ENCODE data around the gene SMARCD1. TPM values are rescaled to one million over a fixed set of nuclear protein-coding genes. Genes with fewer than 3 reads are reported as not detected.

The SMARCD1 gene
- total and polyA plus RNA-seq, 9 of the 15 experiments (the other 6 are each of a cell fraction or from before 2014, with no cell fraction given), result 0.86 to 91.7 (median 48.0) TPM

DNA sequence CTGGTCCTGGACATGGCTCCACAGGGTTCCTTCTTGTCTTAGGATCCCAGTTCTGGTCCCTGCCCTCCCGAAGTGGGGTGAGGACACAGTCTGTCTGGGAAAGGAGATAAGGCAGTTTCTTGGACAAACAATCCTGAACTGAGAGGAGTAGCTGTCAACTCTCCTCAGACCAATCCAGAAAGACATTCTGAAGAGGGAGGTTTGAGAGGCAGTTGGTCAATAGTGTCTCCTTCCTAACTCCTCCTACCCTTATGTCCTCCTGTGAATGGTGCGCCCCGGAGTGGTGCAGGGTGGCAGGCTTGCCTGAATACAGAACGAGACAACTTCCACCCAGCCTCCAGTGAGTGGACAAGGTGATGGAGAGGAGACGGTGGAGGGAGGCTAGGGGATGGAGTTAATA is 43.2 kb upstream of the SMARCD1 start (continued):
- TF ChIP-seq ZKSCAN8 (CRISPR knock-in tag; IDR thresholded peaks at IDR 0.05), result no peak
- no peak for TF ChIP-seq HNRNPH1 (optimal IDR thresholded peaks at IDR 0.05; ENCODE audit: low read depth, low read length)
- no peak for TF ChIP-seq RBM39 (optimal IDR thresholded peaks at IDR 0.05; ENCODE audit: low read depth, low read length)
- peak; percentile 70; the same call in 1 of the 2 replicates for TF ChIP-seq CTBP1 (IDR thresholded peaks at IDR 0.05; ENCODE audit: borderline replicate concordance)
- TF ChIP-seq ZKSCAN3 (CRISPR knock-in tag; IDR thresholded peaks at IDR 0.05), result no peak
- no peak for TF ChIP-seq FOXP4 (CRISPR knock-in tag; IDR thresholded peaks at IDR 0.05; ENCODE audit: borderline replicate concordance)
- no peak for TF ChIP-seq RBM34 (IDR thresholded peaks at IDR 0.05; ENCODE audit: borderline replicate concordance, insufficient read depth, low read length)
- no peak for TF ChIP-seq NCOA6 (IDR thresholded peaks at IDR 0.05)
- TF ChIP-seq TAF9B (IDR thresholded peaks at IDR 0.05; ENCODE audit: partially characterized antibody), result no peak
- no peak for TF ChIP-seq FIP1L1 (IDR thresholded peaks at IDR 0.05; ENCODE audit: low read depth, low read length, poor library complexity, severe bottlenecking)
- TF ChIP-seq SPI1 (IDR thresholded peaks at IDR 0.05; ENCODE audit: borderline replicate concordance, low read depth, low read length), result no peak
- TF ChIP-seq, protein P1, sequence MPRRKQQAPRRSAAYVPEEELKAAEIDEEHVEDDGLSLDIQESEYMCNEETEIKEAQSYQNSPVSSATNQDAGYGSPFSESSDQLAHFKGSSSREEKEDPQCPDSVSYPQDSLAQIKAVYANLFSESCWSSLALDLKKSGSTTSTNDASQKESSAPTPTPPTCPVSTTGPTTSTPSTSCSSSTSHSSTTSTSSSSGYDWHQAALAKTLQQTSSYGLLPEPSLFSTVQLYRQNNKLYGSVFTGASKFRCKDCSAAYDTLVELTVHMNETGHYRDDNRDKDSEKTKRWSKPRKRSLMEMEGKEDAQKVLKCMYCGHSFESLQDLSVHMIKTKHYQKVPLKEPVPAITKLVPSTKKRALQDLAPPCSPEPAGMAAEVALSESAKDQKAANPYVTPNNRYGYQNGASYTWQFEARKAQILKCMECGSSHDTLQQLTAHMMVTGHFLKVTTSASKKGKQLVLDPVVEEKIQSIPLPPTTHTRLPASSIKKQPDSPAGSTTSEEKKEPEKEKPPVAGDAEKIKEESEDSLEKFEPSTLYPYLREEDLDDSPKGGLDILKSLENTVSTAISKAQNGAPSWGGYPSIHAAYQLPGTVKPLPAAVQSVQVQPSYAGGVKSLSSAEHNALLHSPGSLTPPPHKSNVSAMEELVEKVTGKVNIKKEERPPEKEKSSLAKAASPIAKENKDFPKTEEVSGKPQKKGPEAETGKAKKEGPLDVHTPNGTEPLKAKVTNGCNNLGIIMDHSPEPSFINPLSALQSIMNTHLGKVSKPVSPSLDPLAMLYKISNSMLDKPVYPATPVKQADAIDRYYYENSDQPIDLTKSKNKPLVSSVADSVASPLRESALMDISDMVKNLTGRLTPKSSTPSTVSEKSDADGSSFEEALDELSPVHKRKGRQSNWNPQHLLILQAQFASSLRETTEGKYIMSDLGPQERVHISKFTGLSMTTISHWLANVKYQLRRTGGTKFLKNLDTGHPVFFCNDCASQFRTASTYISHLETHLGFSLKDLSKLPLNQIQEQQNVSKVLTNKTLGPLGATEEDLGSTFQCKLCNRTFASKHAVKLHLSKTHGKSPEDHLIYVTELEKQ (CRISPR knock-in tag; IDR thresholded peaks at IDR 0.05), result no peak
- peak; percentile 88 for TF ChIP-seq CBFA2T2 (conservative IDR thresholded peaks at IDR 0.05)
- TF ChIP-seq ZNF561 (CRISPR knock-in tag; conservative IDR thresholded peaks at IDR 0.05), result no peak
- no peak for TF ChIP-seq ETV6 (IDR thresholded peaks at IDR 0.05; ENCODE audit: borderline replicate concordance in 1 of 2, low read depth in 2 of 2, low read length in 1 of 2)
- no peak for TF ChIP-seq ETV6 (CRISPR knock-in tag; IDR thresholded peaks at IDR 0.05; ENCODE audit: borderline replicate concordance)
- no peak for TF ChIP-seq ETV1 (tag; conservative IDR thresholded peaks at IDR 0.05; ENCODE audit: low read depth)
- no peak for TF ChIP-seq MYC (IDR thresholded peaks at IDR 0.05; ENCODE audit: low read depth, low read length)
- 0 out of 2 replicates have a peak, but pooled peaks have one; percentile 23 for TF ChIP-seq MYC (CRISPR knock-in tag; IDR thresholded peaks at IDR 0.05; ENCODE audit: borderline replicate concordance, low read depth)

Measured in K562 (cell line).